ENCODE results near the gene ESPN.

Gene ESPN

DNA sequence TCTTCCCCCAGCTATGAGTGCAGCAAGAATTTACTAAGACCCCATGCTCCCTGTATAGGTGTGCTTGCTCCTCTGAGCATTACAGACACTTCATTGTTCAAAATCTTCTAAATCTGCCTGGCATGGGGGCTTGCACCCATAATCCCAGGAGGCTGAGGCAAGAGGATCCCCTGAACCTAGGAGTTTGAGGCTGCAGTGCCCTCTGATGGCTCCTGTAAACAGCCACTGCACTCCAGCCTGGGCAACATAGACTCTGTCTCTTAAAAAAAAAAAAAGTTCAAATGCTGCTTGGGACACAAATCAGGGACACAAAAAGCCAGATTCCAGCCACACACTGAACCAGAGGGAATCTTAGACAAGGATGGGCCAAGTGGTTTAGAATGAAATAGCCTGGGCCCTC lies 27.6 kb upstream of the ESPN start:
- H3K4me1 Mint-ChIP-seq, result peaks cover 13% of the 10 kb centered on the region
- peak overlapping the region; percentile 10 for H3K27ac Mint-ChIP-seq
- no peak for ATAC-seq
- peaks cover 12% of the 10 kb centered on the region for H3K27me3 Mint-ChIP-seq
- no peaks in the 10 kb centered on the region for H3K9me3 Mint-ChIP-seq
- H3K4me3 Mint-ChIP-seq, result no peak overlapping the region
- no peaks in the 10 kb centered on the region for H3K36me3 Mint-ChIP-seq

DNA sequence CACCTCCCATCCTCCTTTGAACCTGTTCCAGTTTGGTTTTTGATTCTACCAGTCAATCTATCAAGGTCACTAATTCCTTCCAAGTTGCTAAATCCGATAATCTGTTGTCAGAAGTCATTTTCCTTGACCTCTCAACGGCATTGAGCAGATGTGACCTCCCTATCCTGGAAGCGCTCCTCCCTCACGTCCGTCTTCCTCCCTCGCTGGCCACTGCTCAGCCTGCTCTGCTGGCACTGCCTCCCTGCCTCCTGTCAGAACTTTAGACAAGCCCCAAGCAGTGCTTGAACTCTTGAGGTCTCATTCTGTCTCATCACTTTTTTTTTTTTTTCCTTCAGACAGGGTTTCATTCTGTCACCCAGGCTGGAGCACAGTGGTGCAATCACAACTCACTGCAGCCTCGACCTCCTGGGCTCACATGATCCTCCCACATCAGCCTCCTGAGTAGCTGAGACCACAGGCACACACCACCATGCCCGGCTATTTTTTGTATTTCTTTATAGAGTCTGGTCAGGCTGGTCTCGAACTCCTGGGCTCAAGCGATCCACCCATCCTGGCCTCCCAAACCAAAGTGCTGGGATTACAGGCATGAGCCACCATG lies 26.6 kb upstream of the ESPN start:
- Mint-ChIP-seq H3K4me3 (no peak overlapping the region), H3K4me1 (peaks cover 7% of the 10 kb centered on the region), H3K27me3 (peaks cover 15% of the 10 kb centered on the region), H3K27ac (peak overlapping the region; percentile 10), H3K9me3 (no peaks in the 10 kb centered on the region), H3K36me3 (no peaks in the 10 kb centered on the region)
- no peak for ATAC-seq

DNA sequence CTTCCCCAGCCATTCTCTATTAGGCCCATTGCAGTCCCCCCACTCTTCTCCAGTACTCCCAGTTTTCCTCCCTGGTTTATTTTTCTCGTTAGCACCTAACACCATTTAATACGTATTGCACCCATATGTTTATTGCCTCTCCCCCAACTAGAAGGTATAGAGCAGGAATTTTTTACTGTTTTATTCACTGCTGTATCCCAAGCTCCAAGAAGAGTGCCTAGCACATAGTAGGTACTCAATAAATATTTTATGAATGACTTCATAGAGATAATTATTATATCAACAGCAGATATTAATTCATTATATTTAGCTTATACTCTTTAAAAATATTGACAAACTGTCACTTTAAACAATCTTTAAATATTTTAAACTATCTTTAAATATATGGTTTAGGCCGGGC lies 25.3 kb upstream of the ESPN start:
- Mint-ChIP-seq H3K36me3 (no peaks in the 10 kb centered on the region), H3K4me1 (peaks cover 3% of the 10 kb centered on the region), H3K9me3 (no peaks in the 10 kb centered on the region), H3K27me3 (peaks cover 16% of the 10 kb centered on the region), H3K27ac (no peak overlapping the region), H3K4me3 (no peak overlapping the region)
- ATAC-seq, result no peak

DNA sequence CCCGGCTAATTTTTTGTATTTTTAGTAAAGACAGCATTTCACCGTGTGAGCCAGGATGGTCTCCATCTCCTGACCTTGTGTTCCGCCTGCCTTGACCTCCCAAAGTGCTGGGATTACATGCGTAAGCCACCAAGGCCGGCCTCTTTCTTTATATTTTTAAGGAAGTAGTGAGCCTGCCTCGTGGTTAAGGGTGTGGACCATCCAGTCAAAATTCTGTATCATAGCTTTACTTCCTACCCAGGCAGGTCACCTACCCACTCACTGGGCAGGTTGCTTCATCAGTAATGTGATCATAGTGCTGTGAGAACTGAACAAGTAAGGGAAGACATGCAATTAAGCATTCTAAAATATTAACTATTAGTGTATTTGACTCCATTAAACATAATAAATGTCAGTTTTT lies 22.9 kb upstream of the ESPN start:
- no peaks in the 10 kb centered on the region for H3K9me3 Mint-ChIP-seq
- H3K4me3 Mint-ChIP-seq, result no peak overlapping the region
- H3K27ac Mint-ChIP-seq, result no peak overlapping the region
- ATAC-seq, result no peak
- H3K4me1 Mint-ChIP-seq, result peaks cover 5% of the 10 kb centered on the region
- H3K36me3 Mint-ChIP-seq, result no peaks in the 10 kb centered on the region
- H3K27me3 Mint-ChIP-seq, result peaks cover 16% of the 10 kb centered on the region

DNA sequence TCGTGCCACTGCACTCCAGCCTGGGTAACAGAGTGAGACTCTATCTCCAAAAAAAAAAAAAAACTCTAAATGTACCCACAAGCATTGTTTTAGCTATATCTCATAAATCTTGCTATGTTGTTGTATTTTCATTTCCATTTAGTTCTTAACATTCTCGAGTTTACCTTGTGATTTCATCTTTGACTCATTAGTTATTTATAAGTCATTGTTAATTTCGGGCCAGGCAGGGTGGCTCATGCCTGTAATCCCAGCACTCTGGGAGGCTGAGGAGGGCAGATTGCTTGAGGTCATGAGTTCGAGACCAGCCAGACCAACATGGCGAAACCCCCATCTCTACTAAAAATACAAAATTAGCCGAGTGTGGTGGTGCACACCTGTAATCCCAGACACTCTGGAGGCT lies 16.6 kb upstream of the ESPN start:
- Mint-ChIP-seq H3K36me3 (no peaks in the 10 kb centered on the region), H3K4me3 (no peak overlapping the region), H3K27me3 (peaks cover 18% of the 10 kb centered on the region), H3K4me1 (peaks cover 5% of the 10 kb centered on the region), H3K27ac (no peak overlapping the region), H3K9me3 (no peaks in the 10 kb centered on the region)
- no peak for ATAC-seq

DNA sequence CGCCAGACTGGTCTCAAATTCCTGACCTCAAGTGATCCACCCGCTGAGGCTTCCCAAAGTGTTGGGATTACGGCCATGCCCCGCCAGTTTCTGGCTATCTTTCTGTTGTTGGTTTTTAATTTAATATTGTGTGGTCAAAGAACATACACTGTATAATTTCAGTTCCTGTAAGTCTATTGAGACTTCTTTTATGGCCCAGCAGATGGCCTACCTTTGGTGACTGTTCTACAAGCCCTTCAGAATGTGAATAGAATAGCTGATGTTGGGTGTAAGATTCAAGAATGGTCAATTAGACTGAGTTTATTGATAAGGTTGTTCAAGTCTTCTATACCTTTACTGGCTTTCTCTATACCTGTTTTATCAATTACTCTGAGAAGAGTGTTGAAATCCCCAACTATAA lies 15.5 kb upstream of the ESPN start:
- Mint-ChIP-seq H3K4me1 (peaks cover 5% of the 10 kb centered on the region), H3K4me3 (no peak overlapping the region), H3K27me3 (peaks cover 28% of the 10 kb centered on the region), H3K9me3 (no peaks in the 10 kb centered on the region), H3K27ac (no peak overlapping the region), H3K36me3 (no peaks in the 10 kb centered on the region)
- no peak for ATAC-seq

DNA sequence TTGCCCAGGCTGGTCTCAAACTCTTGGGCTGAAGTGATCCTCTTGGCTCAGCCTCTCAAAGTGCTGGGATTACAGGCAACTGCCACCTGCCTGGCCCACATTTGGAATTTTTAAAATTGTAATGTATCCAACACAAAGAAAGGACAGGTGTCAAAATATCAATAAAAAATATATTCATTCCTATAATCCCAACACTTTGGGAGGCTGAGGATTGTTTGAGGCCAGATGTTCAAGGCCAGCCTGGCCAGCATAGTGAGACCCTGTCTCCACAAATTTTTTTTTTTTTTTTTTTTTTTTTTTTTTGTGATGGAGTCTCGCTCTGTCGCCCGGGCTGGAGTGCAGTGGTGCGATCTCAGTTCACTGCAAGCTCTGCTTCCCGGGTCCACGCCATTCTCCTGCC lies 14.8 kb upstream of the ESPN start:
- no peak for ATAC-seq
- H3K36me3 Mint-ChIP-seq, result no peaks in the 10 kb centered on the region
- no peak overlapping the region for H3K27ac Mint-ChIP-seq
- no peaks in the 10 kb centered on the region for H3K9me3 Mint-ChIP-seq
- H3K27me3 Mint-ChIP-seq, result peaks cover 35% of the 10 kb centered on the region
- H3K4me1 Mint-ChIP-seq, result peaks cover 11% of the 10 kb centered on the region
- no peak overlapping the region for H3K4me3 Mint-ChIP-seq

DNA sequence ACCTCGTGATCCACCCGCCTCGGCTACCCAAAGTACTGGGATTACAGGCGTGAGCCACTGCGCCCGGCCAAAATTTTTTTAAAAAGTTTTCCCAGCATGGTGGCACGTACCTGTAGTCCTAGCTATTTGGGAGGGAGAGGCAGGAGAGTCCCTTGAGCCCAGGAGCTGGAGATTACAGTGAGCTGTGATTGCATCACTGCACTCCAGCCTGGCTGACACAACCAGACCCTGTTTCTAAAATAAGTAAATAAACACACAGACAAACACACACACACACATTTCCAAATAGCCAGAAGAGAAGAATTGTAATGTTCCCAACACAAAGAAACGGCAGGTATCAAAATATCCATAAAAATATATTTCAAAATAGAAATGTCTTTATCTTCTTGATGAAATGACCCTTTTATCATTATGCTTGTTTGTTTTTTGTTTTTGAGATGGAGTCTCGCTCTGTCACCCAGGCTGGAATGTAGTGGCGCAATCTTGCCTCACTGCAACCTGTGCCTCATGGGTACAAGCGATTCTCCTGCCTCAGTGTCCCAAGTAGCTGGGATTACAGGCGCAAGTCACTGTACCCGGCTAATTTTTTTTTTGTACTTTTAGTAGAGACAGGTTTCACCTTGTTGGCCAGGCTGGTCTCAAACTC lies 14.2 kb upstream of the ESPN start:
- Mint-ChIP-seq H3K9me3 (no peaks in the 10 kb centered on the region), H3K27me3 (peaks cover 41% of the 10 kb centered on the region), H3K4me3 (no peak overlapping the region), H3K36me3 (no peaks in the 10 kb centered on the region), H3K27ac (no peak overlapping the region), H3K4me1 (peaks cover 7% of the 10 kb centered on the region)
- no peak for ATAC-seq

DNA sequence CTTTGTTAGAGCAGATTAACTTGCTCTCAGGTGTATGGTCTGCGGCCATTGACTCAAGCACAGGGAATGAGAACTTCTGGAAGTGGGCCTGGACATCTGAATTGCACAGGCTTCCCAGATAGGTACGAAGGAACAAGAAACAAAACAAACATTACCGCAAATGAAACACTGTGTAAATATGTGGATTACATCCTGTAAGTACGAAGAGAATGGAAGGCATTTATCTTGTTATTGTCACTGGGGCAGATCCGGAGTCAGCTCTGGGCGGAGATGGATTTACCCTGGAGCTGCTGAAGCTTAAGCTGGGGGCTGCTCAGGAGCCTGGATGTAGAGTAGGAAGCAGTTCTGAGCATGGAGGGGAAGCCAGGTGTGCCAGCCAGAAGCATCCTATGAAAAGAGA lies 11.7 kb upstream of the ESPN start:
- Mint-ChIP-seq H3K9me3 (no peaks in the 10 kb centered on the region), H3K27me3 (peaks cover 67% of the 10 kb centered on the region), H3K4me1 (peaks cover 7% of the 10 kb centered on the region), H3K4me3 (no peak overlapping the region), H3K27ac (no peak overlapping the region), H3K36me3 (no peaks in the 10 kb centered on the region)
- ATAC-seq, result no peak

DNA sequence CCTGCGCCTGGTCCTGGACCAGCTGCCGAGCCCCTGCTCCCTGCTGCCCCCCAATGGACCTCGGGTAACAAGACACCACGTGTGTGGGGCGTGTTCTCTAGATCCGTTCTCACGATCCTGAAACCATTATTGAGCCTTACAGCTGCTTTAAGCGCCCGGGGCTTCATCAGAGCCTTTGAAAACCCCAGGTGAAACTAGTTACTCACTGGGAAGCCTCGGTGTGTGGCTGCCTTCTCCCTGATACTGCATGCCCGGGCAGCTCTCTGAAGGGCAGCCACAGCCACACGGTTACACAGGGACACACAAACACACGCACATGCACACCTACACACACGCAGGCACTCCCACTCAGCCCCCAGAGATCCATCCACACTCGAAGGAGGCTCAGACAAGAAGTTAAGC lies 10.1 kb upstream of the ESPN start:
- H3K9me3 Mint-ChIP-seq, result no peaks in the 10 kb centered on the region
- peaks cover 72% of the 10 kb centered on the region for H3K27me3 Mint-ChIP-seq
- H3K36me3 Mint-ChIP-seq, result no peaks in the 10 kb centered on the region
- H3K27ac Mint-ChIP-seq, result peak overlapping the region; percentile 18
- H3K4me3 Mint-ChIP-seq, result no peak overlapping the region
- ATAC-seq, result peak; percentile 67
- peaks cover 7% of the 10 kb centered on the region for H3K4me1 Mint-ChIP-seq

DNA sequence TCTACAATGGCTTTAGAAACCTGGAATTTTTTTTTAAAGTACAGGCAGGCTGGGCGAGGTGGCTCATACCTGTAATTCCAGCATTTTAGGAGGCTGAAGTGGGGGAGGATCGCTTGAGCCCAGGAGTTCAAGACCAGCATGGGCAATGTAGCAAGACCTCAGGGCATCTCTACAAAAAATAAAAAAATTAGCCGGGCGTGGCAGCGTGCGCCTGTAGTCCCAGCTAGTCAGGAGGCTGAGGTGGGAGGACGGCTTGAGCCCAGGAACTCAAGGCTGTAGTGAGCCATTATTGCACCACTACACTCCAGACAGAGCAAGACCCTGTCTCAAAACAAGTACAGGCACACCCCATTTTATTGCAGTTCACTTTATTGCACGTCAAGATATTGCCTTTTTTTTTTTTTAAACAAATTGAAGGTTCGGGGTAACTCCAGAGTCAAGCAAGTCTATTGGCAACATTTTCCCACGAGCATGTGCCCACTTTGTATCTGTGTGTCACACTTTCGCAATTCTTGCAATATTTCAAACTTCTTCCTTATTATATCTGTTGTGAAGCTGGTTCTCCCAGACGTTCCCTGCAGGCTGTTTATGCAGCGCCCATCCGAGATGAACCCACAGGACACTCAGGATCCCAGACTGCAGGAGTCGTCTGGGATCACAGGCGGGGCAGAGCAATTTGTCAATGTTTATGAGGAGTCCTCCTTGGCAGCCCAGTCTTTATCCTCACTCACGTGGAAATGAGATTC lies 9.5 kb upstream of the ESPN start:
- H3K9me3 Mint-ChIP-seq, result no peaks in the 10 kb centered on the region
- H3K27me3 Mint-ChIP-seq, result peaks cover 76% of the 10 kb centered on the region
- peaks cover 7% of the 10 kb centered on the region for H3K4me1 Mint-ChIP-seq
- no peak for ATAC-seq
- H3K36me3 Mint-ChIP-seq, result no peaks in the 10 kb centered on the region
- peak overlapping the region; percentile 18 for H3K27ac Mint-ChIP-seq
- no peak overlapping the region for H3K4me3 Mint-ChIP-seq

DNA sequence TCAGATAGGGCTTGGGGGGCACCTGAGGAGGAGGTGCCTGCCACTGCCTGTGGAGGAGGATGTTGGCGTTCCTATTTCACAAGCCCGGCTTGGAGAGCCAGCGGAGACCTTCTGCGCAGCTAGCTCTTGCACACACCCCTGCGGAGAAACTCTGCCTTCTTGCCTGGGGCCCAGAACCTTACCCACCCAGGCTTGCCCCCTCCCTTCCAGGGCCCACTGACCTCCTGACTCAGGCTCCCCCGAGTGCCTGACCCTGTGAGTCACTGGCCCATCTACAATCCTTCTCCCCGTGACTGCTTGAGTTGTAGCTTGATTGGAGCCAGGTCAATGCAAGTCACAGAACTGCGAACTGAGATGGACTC lies 8.3 kb upstream of the ESPN start:
- H3K27me3 Mint-ChIP-seq, result peaks cover 79% of the 10 kb centered on the region
- no peak for ATAC-seq
- no peaks in the 10 kb centered on the region for H3K36me3 Mint-ChIP-seq
- no peaks in the 10 kb centered on the region for H3K9me3 Mint-ChIP-seq
- peaks cover 7% of the 10 kb centered on the region for H3K4me1 Mint-ChIP-seq
- no peak overlapping the region for H3K27ac Mint-ChIP-seq
- H3K4me3 Mint-ChIP-seq, result no peak overlapping the region

DNA sequence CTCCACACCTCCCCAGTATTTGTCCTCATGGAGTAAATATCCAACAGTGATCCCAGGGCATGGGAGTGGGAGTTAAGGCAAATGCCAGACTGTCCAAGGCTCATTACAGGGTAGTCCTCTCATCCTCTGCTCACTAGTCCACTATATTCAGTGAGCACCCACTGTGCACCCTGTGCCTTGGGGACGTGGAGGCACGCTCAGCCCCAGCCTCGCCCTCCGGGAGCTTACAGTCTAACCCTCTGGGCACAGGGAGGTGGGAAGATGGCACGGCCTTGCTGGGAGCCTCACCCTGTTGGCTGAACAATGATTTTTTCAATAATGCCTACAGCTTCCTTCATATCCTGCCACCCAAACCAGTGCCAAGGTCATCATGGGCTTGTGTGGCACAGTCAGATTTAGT lies 7.7 kb upstream of the ESPN start:
- H3K27ac Mint-ChIP-seq, result no peak overlapping the region
- peaks cover 7% of the 10 kb centered on the region for H3K4me1 Mint-ChIP-seq
- H3K36me3 Mint-ChIP-seq, result no peaks in the 10 kb centered on the region
- peaks cover 85% of the 10 kb centered on the region for H3K27me3 Mint-ChIP-seq
- ATAC-seq, result no peak
- no peak overlapping the region for H3K4me3 Mint-ChIP-seq
- no peaks in the 10 kb centered on the region for H3K9me3 Mint-ChIP-seq

DNA sequence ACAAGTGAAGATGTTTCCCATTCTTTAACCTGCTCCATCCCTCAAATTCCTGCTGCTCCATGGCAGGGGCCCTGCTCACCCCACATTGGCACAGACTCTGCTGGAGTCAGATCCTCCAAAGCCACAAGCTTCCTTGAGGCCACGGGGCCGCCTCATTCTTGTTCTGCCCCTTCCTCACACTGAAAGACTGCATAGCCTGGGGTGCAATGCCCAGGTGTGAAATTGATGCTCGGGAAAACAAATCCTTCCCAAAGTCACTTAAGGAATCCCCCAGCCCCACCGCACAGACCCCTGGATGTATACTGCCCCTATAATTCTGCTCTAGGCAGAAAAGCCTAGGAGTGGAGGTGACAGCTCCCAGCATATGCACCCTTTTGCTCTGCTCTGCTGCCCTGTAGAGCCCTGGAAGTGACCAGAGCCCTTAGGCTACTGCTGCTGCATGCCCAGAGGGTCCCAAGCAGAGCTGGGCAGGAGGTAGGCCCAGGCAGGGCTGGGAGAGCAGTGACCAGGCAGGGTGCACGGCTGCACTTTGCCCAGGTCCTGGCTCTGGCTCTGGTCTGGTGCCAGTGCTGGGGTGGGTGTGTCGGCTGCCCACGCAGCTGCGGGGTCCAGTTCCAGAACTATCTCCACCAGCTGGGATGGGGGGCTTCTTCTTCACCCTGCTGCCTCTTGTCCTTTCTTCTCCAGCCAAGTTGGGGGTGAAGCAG lies 6.5 kb upstream of the ESPN start:
- H3K4me1 Mint-ChIP-seq, result peaks cover 7% of the 10 kb centered on the region
- ATAC-seq, result no peak
- H3K27me3 Mint-ChIP-seq, result peaks cover 90% of the 10 kb centered on the region
- no peaks in the 10 kb centered on the region for H3K9me3 Mint-ChIP-seq
- no peak overlapping the region for H3K4me3 Mint-ChIP-seq
- no peaks in the 10 kb centered on the region for H3K36me3 Mint-ChIP-seq
- no peak overlapping the region for H3K27ac Mint-ChIP-seq

DNA sequence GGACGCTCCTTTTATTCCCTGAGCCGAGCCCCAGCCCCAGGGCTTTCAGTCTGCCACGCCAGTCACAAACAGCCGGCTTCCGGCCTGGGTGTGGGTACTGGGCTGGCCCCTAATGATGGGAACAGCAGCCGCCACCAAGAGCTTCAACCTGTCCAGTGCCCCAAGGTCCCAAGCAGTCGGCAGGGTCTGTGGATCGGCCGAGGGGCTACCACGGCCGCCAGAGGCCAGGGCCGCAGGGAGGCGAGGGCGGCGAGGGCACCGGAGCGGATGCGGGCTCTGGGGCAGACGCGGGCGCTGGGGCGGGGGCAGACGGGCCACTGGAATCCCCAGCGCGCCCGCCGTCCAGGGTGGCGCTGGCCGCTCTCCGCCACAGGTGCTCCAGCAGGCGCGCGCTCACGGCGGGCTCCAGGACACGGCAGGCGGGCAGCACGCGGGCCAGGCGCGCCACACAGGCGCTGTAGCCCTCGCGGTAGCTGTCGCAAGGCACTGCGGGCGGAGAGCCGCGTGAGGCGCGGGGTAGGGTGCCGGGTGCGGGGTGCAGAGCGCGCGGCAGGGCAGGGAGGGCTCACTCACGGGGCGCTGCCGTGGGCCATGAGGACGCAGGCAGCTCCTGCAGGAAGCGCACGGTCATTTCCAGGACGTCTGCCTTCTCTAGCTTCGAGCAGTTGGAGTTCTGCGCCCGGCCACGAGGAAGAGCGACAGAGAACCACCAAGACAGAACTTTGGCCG lies 5.7 kb upstream of the ESPN start:
- Mint-ChIP-seq H3K4me1 (peaks cover 11% of the 10 kb centered on the region), H3K27me3 (peaks cover 90% of the 10 kb centered on the region), H3K9me3 (no peaks in the 10 kb centered on the region), H3K36me3 (no peaks in the 10 kb centered on the region), H3K27ac (no peak overlapping the region), H3K4me3 (no peak overlapping the region)
- no peak for ATAC-seq
